H1 (cell line): ENCODE data around the gene MTX1. TPM values are rescaled to one million over a fixed set of nuclear protein-coding genes. Genes with fewer than 3 reads are reported as not detected.

Experiments
- CTCF ChIA-PET: fragments of 300-600 bp; sonication (Branson Sonifier 250); formaldehyde crosslinking; loops from one replicate; lab custom pipeline; 2021; ENCODE audit not compliant: partially characterized antibody; lab: Charles Lee
- POLR2A ChIA-PET: fragments of 300-600 bp; sonication (Branson Sonifier 250); formaldehyde crosslinking; loops from one replicate; lab custom pipeline; 2021; ENCODE audit warnings: inconsistent platforms; ENCODE audit not compliant: partially characterized antibody; lab: Charles Lee
- DNase-seq, 2 experiments: peaks; one replicate each; pipeline versions ENCODE4 v3.0.0 to v3.0.0-alpha.2; 2010 to 2022; ENCODE audit warnings: low spot score in 2 of 2, low read depth in 1 of 2, mixed read lengths in 1 of 2
- FAIRE-seq: peaks from 2 replicates; lab custom pipeline; 2011; peaks lifted over from hg19 to GRCh38; lab: Jason Lieb, UNC
- H2AFZ ChIP-seq: 2 replicates; pipeline ENCODE4 v1.8.1; 2012; ENCODE audit warnings: low read length, inconsistent platforms
- H2AK5ac ChIP-seq: 2 replicates; pipeline ENCODE4 v1.6.1; 2013; ENCODE audit warnings: low read depth, low read length
- H2BK120ac ChIP-seq: replicated peaks from 2 replicates; pipeline ENCODE3; 2013; ENCODE audit warnings: low read depth, low read length, inconsistent platforms
- H2BK12ac ChIP-seq: 2 replicates; pipeline ENCODE4 v1.6.1; 2013; ENCODE audit warnings: low read depth, low read length
- H2BK15ac ChIP-seq: 2 replicates; pipeline ENCODE4 v1.6.1; 2013; ENCODE audit warnings: low read length
- H2BK20ac ChIP-seq: 2 replicates; pipeline ENCODE4 v1.6.1; 2013; ENCODE audit warnings: low read length
- H2BK5ac ChIP-seq: 2 replicates; pipeline ENCODE4 v1.6.1; 2013; ENCODE audit warnings: low read depth, low read length
- H3K14ac ChIP-seq: 2 replicates; pipeline ENCODE4 v1.6.1; 2013; ENCODE audit warnings: inconsistent platforms; ENCODE audit not compliant: insufficient read length
- H3K18ac ChIP-seq: 2 replicates; pipeline ENCODE4 v1.6.1; 2013; ENCODE audit warnings: low read length; ENCODE audit errors: extremely low read depth
- H3K23ac ChIP-seq: 2 replicates; pipeline ENCODE4 v1.6.1; 2013; ENCODE audit warnings: inconsistent platforms; ENCODE audit not compliant: insufficient read length
- H3K23me2 ChIP-seq: 2 replicates; pipeline ENCODE4 v1.6.1; 2013; ENCODE audit warnings: low read depth, low read length
- H3K27ac ChIP-seq: 2 replicates; pipeline ENCODE4 v1.6.1; 2011; ENCODE audit warnings: low read depth, low read length, inconsistent platforms
- H3K27me3 ChIP-seq, 4 experiments: replicated peaks in 1 of 4; 1 replicate in 1 of 4; 2 replicates in 3 of 4; pipeline versions ENCODE4 v1.6.1 to v1.8.1; 2011 to 2013; ENCODE audit warnings: low read length in 3 of 4, mild to moderate bottlenecking in 3 of 4, inconsistent platforms in 2 of 4, mixed read lengths in 2 of 4, moderate library complexity in 1 of 4; ENCODE audit not compliant: control insufficient read depth in 3 of 4, insufficient read depth in 3 of 4; ENCODE audit errors: extremely low read depth in 1 of 4
- H3K36me3 ChIP-seq, 4 experiments: 2 replicates each; pipeline versions ENCODE4 v1.6.1 to v1.8.1; 2011 to 2013; ENCODE audit warnings: mild to moderate bottlenecking in 4 of 4, low read length in 3 of 4, moderate library complexity in 2 of 4, control low read depth in 1 of 4, inconsistent platforms in 1 of 4; ENCODE audit not compliant: insufficient read depth in 4 of 4, control insufficient read depth in 2 of 4
- H3K4ac ChIP-seq: replicated peaks from 2 replicates; pipeline ENCODE3; 2013; ENCODE audit warnings: low read length, low read depth, mixed read lengths, inconsistent platforms; ENCODE audit not compliant: insufficient read length
- H3K4me1 ChIP-seq, 4 experiments: replicated peaks in 1 of 4; 1 replicate in 1 of 4; 2 replicates in 3 of 4; pipeline versions ENCODE4 v1.6.1 to v1.8.1; 2011 to 2013; ENCODE audit warnings: low read length in 3 of 4, inconsistent platforms in 2 of 4, mixed read lengths in 1 of 4; ENCODE audit not compliant: insufficient read depth in 4 of 4, control insufficient read depth in 3 of 4
- H3K4me2 ChIP-seq, 2 experiments: 2 replicates each; pipeline versions ENCODE4 v1.6.1 to v1.8.1; 2011 to 2013; ENCODE audit warnings: low read depth in 2 of 2, low read length in 2 of 2, control low read depth in 1 of 2, inconsistent platforms in 1 of 2, mild to moderate bottlenecking in 1 of 2; ENCODE audit not compliant: insufficient read depth in 1 of 2
- H3K4me3 ChIP-seq, 4 experiments: fragments of 200-600, 300-600 bp in 1 of 4; sonication (generic), shearing (Covaris generic), sonication (Bioruptor Twin) in 1 of 4; 2 replicates each; pipeline versions ENCODE4 v1.5.1 to v1.8.1; 2011 to 2016; ENCODE audit warnings: low read length in 4 of 4, low read depth in 3 of 4, control low read depth in 2 of 4, inconsistent platforms in 2 of 4, mild to moderate bottlenecking in 2 of 4, mixed read lengths in 1 of 4, moderate library complexity in 1 of 4; ENCODE audit not compliant: insufficient read depth in 2 of 4; ENCODE audit errors: extremely low read depth in 1 of 4
- H3K56ac ChIP-seq: replicated peaks from 2 replicates; pipeline ENCODE3; 2013; ENCODE audit warnings: low read depth, mild to moderate bottlenecking, mixed read lengths, low read length, inconsistent platforms; ENCODE audit not compliant: insufficient read length
- H3K79me1 ChIP-seq: 2 replicates; pipeline ENCODE4 v1.6.1; 2013; ENCODE audit warnings: low read depth, low read length, control low read depth
- H3K79me2 ChIP-seq, 2 experiments: 2 replicates each; pipeline versions ENCODE4 v1.6.1 to v1.8.1; 2012 to 2013; ENCODE audit warnings: low read length in 2 of 2, mild to moderate bottlenecking in 2 of 2, inconsistent platforms in 1 of 2; ENCODE audit not compliant: insufficient read depth in 2 of 2, control insufficient read depth in 1 of 2
- H3K9ac ChIP-seq, 4 experiments: replicated peaks in 1 of 4; 1 replicate in 1 of 4; 2 replicates in 3 of 4; pipeline versions ENCODE4 v1.6.1 to v1.8.1; 2011 to 2013; ENCODE audit warnings: low read depth in 3 of 4, low read length in 3 of 4, control low read depth in 2 of 4, mild to moderate bottlenecking in 2 of 4, moderate library complexity in 2 of 4, inconsistent platforms in 1 of 4; ENCODE audit errors: extremely low read depth in 1 of 4
- H3K9me3 ChIP-seq, 2 experiments: 2 replicates each; pipeline versions ENCODE4 v1.6.1 to v1.8.1; 2012 to 2013; ENCODE audit warnings: mild to moderate bottlenecking in 2 of 2, moderate library complexity in 2 of 2, control low read depth in 1 of 2, inconsistent platforms in 1 of 2, low read depth in 1 of 2, low read length in 1 of 2, mixed read lengths in 1 of 2; ENCODE audit not compliant: insufficient read depth in 2 of 2
- H4K20me1 ChIP-seq, 2 experiments: replicated peaks in 1 of 2; 2 replicates each; pipeline versions ENCODE3 to v1.8.1; 2011 to 2013; ENCODE audit warnings: inconsistent platforms in 2 of 2, low read length in 2 of 2, mild to moderate bottlenecking in 1 of 2; ENCODE audit not compliant: insufficient read depth in 2 of 2, control insufficient read depth in 1 of 2
- H4K5ac ChIP-seq: 2 replicates; pipeline ENCODE4 v1.6.1; 2013; ENCODE audit warnings: low read length, low read depth, mixed read lengths, inconsistent platforms; ENCODE audit not compliant: insufficient read length
- H4K8ac ChIP-seq: 2 replicates; pipeline ENCODE4 v1.8.0; 2013; ENCODE audit warnings: mild to moderate bottlenecking, moderate library complexity, low read length, inconsistent platforms; ENCODE audit not compliant: insufficient read depth; ENCODE audit errors: extremely low read depth
- H4K91ac ChIP-seq: replicated peaks from 2 replicates; pipeline ENCODE3; 2013; ENCODE audit warnings: low read length, mixed read lengths, inconsistent platforms; ENCODE audit not compliant: insufficient read length
- ATF3 ChIP-seq: IDR thresholded peaks from 2 replicates; pipeline ENCODE4 v1.6.1; 2011; ENCODE audit warnings: low read depth, mild to moderate bottlenecking, low read length; ENCODE audit not compliant: insufficient read depth
- BACH1 ChIP-seq: IDR thresholded peaks from 2 replicates; pipeline ENCODE4 v1.6.1; 2012; ENCODE audit warnings: low read length, improper control_type of control experiment
- HDAC6 ChIP-seq: IDR thresholded peaks from one replicate; pipeline ENCODE4 v1.7.1; 2012; ENCODE audit warnings: low read depth, mild to moderate bottlenecking, inconsistent platforms, low read length, moderate library complexity
- POLR2A ChIP-seq, 2 experiments: IDR thresholded peaks; 1 replicate in 1 of 2; 2 replicates in 1 of 2; pipeline ENCODE4 v1.6.1; 2011; ENCODE audit warnings: low read depth in 2 of 2, low read length in 2 of 2, mild to moderate bottlenecking in 2 of 2; ENCODE audit errors: control extremely low read depth in 1 of 2
- RNF2 ChIP-seq: fragments of 200-900, 300-1000 bp; sonication (generic); IDR thresholded peaks from 2 replicates; pipeline ENCODE4 v1.7.1; 2016; ENCODE audit warnings: borderline replicate concordance, low read depth, mild to moderate bottlenecking, antibody characterized with exemption, low read length; ENCODE audit not compliant: poor library complexity, severe bottlenecking; ENCODE audit errors: missing control alignments
- TAF1 ChIP-seq: IDR thresholded peaks from 2 replicates; pipeline ENCODE4 v1.6.1; 2011; ENCODE audit warnings: mild to moderate bottlenecking, low read depth, low read length
- YY1 ChIP-seq: IDR thresholded peaks from 2 replicates; pipeline ENCODE4 v1.6.1; 2011; ENCODE audit warnings: low read depth, mild to moderate bottlenecking, low read length
- WGBS, 2 experiments: shearing (Covaris generic) in 1 of 2; methylation state at CpG; one replicate each; pipeline versions ENCODE4 v1.1.6 to v1.1.7; 2013 to 2015; ENCODE audit warnings: low lambda C conversion rate in 2 of 2, mixed read lengths in 2 of 2, inconsistent platforms in 1 of 2, low coverage in 1 of 2, missing lambda C conversion rate in 1 of 2; ENCODE audit not compliant: insufficient replicate concordance in 2 of 2, insufficient coverage in 1 of 2, insufficient read length in 1 of 2; ENCODE audit errors: extremely low coverage in 1 of 2, missing lambda C conversion rate in 1 of 2; 5-methylcytosine and 5-hydroxymethylcytosine counted together
- polyA plus RNA-seq, 7 experiments: library from polyadenylated mRNA; depleted of rRNA in 3 of 7; stranded (reverse) in 5 of 7; unstranded in 2 of 7; fragments of >200 nt in 5 of 7; fragments of 200-250 nt in 2 of 7; gene quantifications; 1 replicate in 5 of 7; 2 replicates in 1 of 7; 4 replicates in 1 of 7; pipeline versions ENCODE4 v1.2.1 to v1.2.3, GENCODE V29; 2011 to 2013; ENCODE audit warnings: missing spikeins in 2 of 7, mixed read lengths in 2 of 7
- total RNA-seq: library from RNA; stranded (reverse); fragmentation: NEBNext Ultra II Directional; extraction: Animal tissue kit (Norgen Biotek cat#: 25700); gene quantifications from 2 replicates; pipeline ENCODE4 v1.2.1, GENCODE V29; 2021

Gene MTX1
- total and polyA plus RNA-seq, 2 of the 8 experiments (the other 6 are each of a cell fraction or from before 2014, with no cell fraction given): 47.9 to 131 TPM

DNA sequence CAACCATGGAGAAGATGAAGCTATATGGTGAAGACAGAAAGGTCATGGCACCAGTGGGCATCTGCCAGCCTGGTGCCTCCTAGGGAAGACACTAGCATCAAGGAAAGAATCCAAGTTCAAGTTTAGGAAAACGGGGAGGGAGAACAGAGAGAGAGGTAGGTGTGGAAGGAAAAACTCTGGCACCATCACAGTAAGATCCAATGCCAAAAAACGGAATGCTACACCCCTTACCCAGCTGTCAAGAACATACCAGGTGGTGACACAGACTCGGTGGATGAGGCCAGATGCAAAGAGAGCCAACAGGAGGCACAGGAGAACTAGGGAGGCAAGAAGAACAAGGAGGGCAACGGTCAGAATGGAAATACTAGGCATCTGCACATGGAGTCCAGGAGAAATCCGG is 39.0 kb upstream of the MTX1 start:
- Histone ChIP-seq H3K56ac (no peak overlapping the region), H4K20me1 (no peaks in the 10 kb centered on the region), H2BK120ac (no peak overlapping the region), H3K79me2 (peaks cover 0 to 12% of the 10 kb centered on the region in 2 experiments; a peak in 2 of 4 replicates), H2BK12ac (no peak overlapping the region), H3K9me3 (no peaks in the 10 kb centered on the region), H4K8ac (no peak overlapping the region), H4K91ac (no peak overlapping the region), H2AFZ (no peak overlapping the region), H3K23me2 (peaks cover 16% of the 10 kb centered on the region), H3K36me3 (peaks cover 0 to 10% (median 7%) of the 10 kb centered on the region in 4 experiments; a peak in 4 of 8 replicates), H2BK15ac (no peak overlapping the region), H3K9ac (no peak overlapping the region), H3K4me2 (no peak overlapping the region), H3K4ac (no peak overlapping the region), H4K5ac (no peak overlapping the region), H2BK20ac (no peak overlapping the region), H3K4me3 (no peak overlapping the region), H3K14ac (no peak overlapping the region), H3K4me1 (peaks cover 5 to 22% (median 13%) of the 10 kb centered on the region in 4 experiments), H3K27me3 (no peaks in the 10 kb centered on the region), H3K79me1 (no peaks in the 10 kb centered on the region), H3K27ac (no peak overlapping the region), H3K23ac (no peak overlapping the region)
- 74% methylated on average over 5 of the region's 5 CpGs; no CpG with 5 or more reads in 1 of the 2 experiments for WGBS, 2 experiments
- DNase-seq (no peak), FAIRE-seq (no peak)
- CTCF ChIA-PET: interaction anchor here (1.1 to 12.4 kb wide), 12 partner anchors 24 to 109 kb away, joined by 3 to 215 read pairs (median 14); partner anchors contain the start of genes DPM3, EFNA1 and SLC50A1
- POLR2A ChIA-PET: interaction anchor here (1.2 to 20.5 kb wide), 2 partner anchors 32 to 54 kb away, joined by 3 to 512 read pairs; partner anchors contain the start of genes MTX1 and THBS3
- TF ChIP-seq TAF1 (no peak), POLR2A (IDR thresholded peaks at IDR 0.05; ENCODE audit: control extremely low read depth in 1 of 2, low read depth in 2 of 2, low read length in 2 of 2) (no peak), ATF3 (no peak), BACH1 (no peak), HDAC6 (no peak), RNF2 (no peak), YY1 (no peak)
- TF ChIP-seq, all 59 proteins: peak for 0
- Histone ChIP-seq H2BK5ac (no peak overlapping the region), H3K18ac (no peak overlapping the region), H2AK5ac (no peak overlapping the region)
